RWPE1 (cell line): ENCODE data around the gene DAPP1.

Experiments
- CTCF ChIA-PET: fragments of 350-600 bp; sonication (Branson Sonifier 250); formaldehyde crosslinking; extraction: SDS; loops from one replicate; lab custom pipeline; 2021; lab: Yijun Ruan, JAX
- POLR2A ChIA-PET: fragments of 400-600 bp; formaldehyde crosslinking; extraction: SDS; loops from one replicate; lab custom pipeline; 2020; ENCODE audit warnings: antibody characterized with exemption; ENCODE audit not compliant: low non-redundant PET; lab: Yijun Ruan, JAX
- DNase-seq: peaks from one replicate; pipeline ENCODE4 v3.0.0; 2012; ENCODE audit warnings: low spot score
- H3K27ac ChIP-seq: fragments of 450-650 bp; 2 replicates; pipeline ENCODE4 v1.5.1; 2017
- CTCF ChIP-seq: fragments of 450-650 bp; conservative IDR thresholded peaks from 2 replicates; pipeline ENCODE4 v1.5.1; 2017; ENCODE audit warnings: low read depth, mild to moderate bottlenecking

The DAPP1 gene

GRCh38 chr4:99891351-99891750, 74.7 kb downstream of the DAPP1 start:
- ChIA-PET POLR2A (no interaction called here), CTCF (no interaction called here)
- no peak for DNase-seq
- H3K27ac ChIP-seq = no peak overlapping the region
- TF ChIP-seq CTCF = no peak

GRCh38 chr4:99893029-99893428, 76.4 kb downstream of the DAPP1 start:
- no peak overlapping the region for H3K27ac ChIP-seq
- ChIA-PET POLR2A (no interaction called here), CTCF (no interaction called here)
- no peak for DNase-seq
- TF ChIP-seq CTCF = no peak

GRCh38 chr4:99893839-99894160, 77.2 kb downstream of the DAPP1 start:
- no peak for TF ChIP-seq CTCF
- peak overlapping the region; percentile 70 for H3K27ac ChIP-seq
- CTCF ChIA-PET = interaction anchor here (1.0 kb wide), 1 partner anchor 53 kb away, joined by 3 read pairs; the partner anchor contains the start of gene DNAJB14
- POLR2A ChIA-PET = interaction anchor here (0.7 kb wide), 1 partner anchor 495 kb away, joined by 4 read pairs; no protein-coding TSS in a partner anchor
- DNase-seq = peak; percentile 13

- peak within 1 kb of the TSS; percentile 70 for H3K27ac ChIP-seq
- CTCF ChIA-PET = interaction anchor here (1.0 kb wide), 1 partner anchor 52 kb away, joined by 3 read pairs; the partner anchor contains the start of gene DNAJB14
- POLR2A ChIA-PET = interaction anchor here (0.6 to 0.7 kb wide), 2 partner anchors 496 to 1211 kb away, joined by 3 to 4 read pairs; no protein-coding TSS in a partner anchor
- peak; percentile 87 for DNase-seq
- no peak for TF ChIP-seq CTCF
Measured at GRCh38 chr4:99894161-99894997, 77.8 kb downstream of the DAPP1 start, which contains the start of gene LAMTOR3. TSS of gene LAMTOR3 (minus strand) at chr4:99894427. CDS start at chr4:99893963, 464 bp downstream.

GRCh38 chr4:99894998-99895397, 78.4 kb downstream of the DAPP1 start:
- H3K27ac ChIP-seq = peak overlapping the region; percentile 70
- no peak for TF ChIP-seq CTCF
- CTCF ChIA-PET = interaction anchor here (1.0 kb wide), 1 partner anchor 51 kb away, joined by 3 read pairs; the partner anchor contains the start of gene DNAJB14
- DNase-seq = no peak
- POLR2A ChIA-PET = interaction anchor here (0.6 kb wide), 1 partner anchor 1211 kb away, joined by 3 read pairs; no protein-coding TSS in a partner anchor

- no peak overlapping the region for H3K27ac ChIP-seq
- no peak for DNase-seq
- POLR2A ChIA-PET = no interaction called here
- no peak for TF ChIP-seq CTCF
- CTCF ChIA-PET = no interaction called here
Measured at GRCh38 chr4:99915449-99915848, 98.8 kb downstream of the DAPP1 start.
